ENCODE results near the gene GPR18. TPM values are rescaled to one million over a fixed set of nuclear protein-coding genes. Genes with fewer than 3 reads are reported as not detected.

The GPR18 gene
- total RNA-seq, 1 experiment from 2014 or later, result not detected

DNA sequence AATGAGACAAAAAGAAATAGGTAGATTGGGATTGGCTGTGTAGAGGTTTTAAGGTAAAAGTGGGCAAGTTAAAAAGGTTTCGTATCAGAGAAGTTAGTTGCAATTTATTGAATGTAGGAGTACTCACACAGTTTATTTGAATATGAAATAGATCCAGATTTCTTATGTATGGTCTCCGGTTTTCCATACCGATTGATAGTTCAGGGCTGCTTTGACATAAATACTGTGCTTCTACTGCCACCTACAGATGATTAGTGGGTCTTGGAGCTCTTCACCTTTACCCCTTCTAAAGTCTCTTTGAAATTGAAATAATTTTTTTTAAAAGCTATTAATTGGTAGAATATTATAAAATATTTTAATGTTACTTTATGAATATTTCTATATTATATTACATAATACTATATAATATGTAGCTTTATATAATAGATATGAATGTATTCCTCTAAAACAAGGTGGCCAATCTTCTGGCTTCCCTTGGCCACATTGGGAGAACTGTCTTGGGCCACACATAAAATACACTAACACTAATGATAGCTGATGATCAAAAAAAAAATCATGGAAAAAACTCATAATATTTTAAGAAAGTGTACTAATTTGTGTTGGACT is 7.7 kb upstream of the GPR18 start:
- TF ChIP-seq, protein P1, sequence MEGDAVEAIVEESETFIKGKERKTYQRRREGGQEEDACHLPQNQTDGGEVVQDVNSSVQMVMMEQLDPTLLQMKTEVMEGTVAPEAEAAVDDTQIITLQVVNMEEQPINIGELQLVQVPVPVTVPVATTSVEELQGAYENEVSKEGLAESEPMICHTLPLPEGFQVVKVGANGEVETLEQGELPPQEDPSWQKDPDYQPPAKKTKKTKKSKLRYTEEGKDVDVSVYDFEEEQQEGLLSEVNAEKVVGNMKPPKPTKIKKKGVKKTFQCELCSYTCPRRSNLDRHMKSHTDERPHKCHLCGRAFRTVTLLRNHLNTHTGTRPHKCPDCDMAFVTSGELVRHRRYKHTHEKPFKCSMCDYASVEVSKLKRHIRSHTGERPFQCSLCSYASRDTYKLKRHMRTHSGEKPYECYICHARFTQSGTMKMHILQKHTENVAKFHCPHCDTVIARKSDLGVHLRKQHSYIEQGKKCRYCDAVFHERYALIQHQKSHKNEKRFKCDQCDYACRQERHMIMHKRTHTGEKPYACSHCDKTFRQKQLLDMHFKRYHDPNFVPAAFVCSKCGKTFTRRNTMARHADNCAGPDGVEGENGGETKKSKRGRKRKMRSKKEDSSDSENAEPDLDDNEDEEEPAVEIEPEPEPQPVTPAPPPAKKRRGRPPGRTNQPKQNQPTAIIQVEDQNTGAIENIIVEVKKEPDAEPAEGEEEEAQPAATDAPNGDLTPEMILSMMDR (IDR thresholded peaks at IDR 0.05; ENCODE audit: insufficient read depth in 1 of 2, low read depth in 1 of 2, low read length in 1 of 2, severe bottlenecking in 1 of 2, unreplicated experiment in 1 of 2), result peak; percentile 41 to 74
- CTCF ChIA-PET, result interaction anchor here (0.6 to 1.6 kb wide), 10 partner anchors 10 to 171 kb away, joined by 3 to 23 read pairs (median 4); partner anchors contain the start of gene UBAC2
- Mint-ChIP-seq H3K36me3 (ENCODE audit: insufficient read depth, unreplicated experiment) (peaks cover 17% of the 10 kb centered on the region), H3K4me1 (ENCODE audit: low read depth, unreplicated experiment) (no peaks in the 10 kb centered on the region), H3K27ac (ENCODE audit: unreplicated experiment) (no peak overlapping the region), H3K4me3 (ENCODE audit: unreplicated experiment) (no peak overlapping the region), H3K9me3 (ENCODE audit: unreplicated experiment) (no peaks in the 10 kb centered on the region), H3K27me3 (ENCODE audit: insufficient read depth, unreplicated experiment) (no peaks in the 10 kb centered on the region)
- Histone ChIP-seq H3K36me3 (ENCODE audit: control insufficient read depth, insufficient read depth, low read length) (no peaks in the 10 kb centered on the region; the same call in 1 of the 2 replicates), H3K4me1 (no peaks in the 10 kb centered on the region), H3K27me3 (replicated peaks; ENCODE audit: control insufficient read depth, insufficient read depth, low read length) (no peaks in the 10 kb centered on the region), H3K9me3 (no peaks in the 10 kb centered on the region), H3K4me3 (ENCODE audit: low read depth, low read length) (no peak overlapping the region)
- POLR2A ChIA-PET, result interaction anchor here (0.7 to 1.0 kb wide), 2 partner anchors 65 to 66 kb away, joined by 3 to 4 read pairs; partner anchors contain the start of gene UBAC2
- intact Hi-C loops (cut with micrococcal nuclease; ENCODE audit: unreplicated experiment), result loop anchor here (1.0 to 5.0 kb wide), 4 partner anchors 65 to 234 kb away; no protein-coding TSS in a partner anchor
- BruUV-seq (replicated peaks), result no TSS peak
- peak in 1 of 2 experiments; percentile 47 for DNase-seq

DNA sequence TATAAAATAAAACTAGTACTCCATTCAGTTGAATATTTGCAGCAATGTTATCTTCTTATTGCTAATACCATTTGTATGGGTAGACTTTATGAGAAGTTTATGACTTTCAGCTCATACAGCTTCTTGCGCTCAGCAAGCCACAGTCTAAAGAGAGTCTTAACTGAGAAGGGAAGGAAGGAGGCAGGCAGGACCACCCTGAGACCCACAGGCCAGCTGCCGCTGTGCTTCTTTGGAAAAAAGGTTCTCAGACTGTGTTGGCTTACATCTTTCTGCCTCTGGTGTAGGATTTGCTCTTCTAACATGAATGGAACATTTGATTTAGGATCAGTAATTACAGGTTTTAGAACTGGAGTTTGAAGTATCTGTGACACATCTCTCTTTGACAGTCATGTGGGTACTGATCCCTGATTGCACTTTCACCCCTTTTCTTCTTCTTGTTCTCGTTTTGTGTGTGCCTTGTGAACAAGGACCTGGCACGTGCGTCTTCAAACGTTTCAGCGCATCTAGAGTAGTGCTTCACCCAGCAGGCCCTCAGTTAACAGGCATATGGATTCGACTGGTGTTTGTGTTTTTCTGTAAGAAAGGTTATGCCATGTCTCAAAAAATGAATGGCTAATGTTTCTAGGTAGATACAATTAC is 7.1 kb upstream of the GPR18 start:
- no TSS peak for BruUV-seq (replicated peaks)
- H3K27me3 Mint-ChIP-seq (ENCODE audit: insufficient read depth, unreplicated experiment), result no peaks in the 10 kb centered on the region
- peaks cover 17% of the 10 kb centered on the region for H3K36me3 Mint-ChIP-seq (ENCODE audit: insufficient read depth, unreplicated experiment)
- TF ChIP-seq, protein P1 (IDR thresholded peaks at IDR 0.05; ENCODE audit: insufficient read depth in 1 of 2, low read depth in 1 of 2, low read length in 1 of 2, severe bottlenecking in 1 of 2, unreplicated experiment in 1 of 2), result no peak
- no peaks in the 10 kb centered on the region for H3K4me1 Mint-ChIP-seq (ENCODE audit: low read depth, unreplicated experiment)
- no peaks in the 10 kb centered on the region for H3K27me3 ChIP-seq (replicated peaks; ENCODE audit: control insufficient read depth, insufficient read depth, low read length)
- H3K4me3 Mint-ChIP-seq (ENCODE audit: unreplicated experiment), result no peak overlapping the region
- H3K4me1 ChIP-seq, result no peaks in the 10 kb centered on the region
- intact Hi-C loops (cut with micrococcal nuclease; ENCODE audit: unreplicated experiment), result loop anchor here (5.0 kb wide), 1 partner anchor 233 kb away; no protein-coding TSS in a partner anchor
- ChIA-PET POLR2A (interaction anchor here (0.7 to 1.0 kb wide), 2 partner anchors 64 to 65 kb away, joined by 3 to 4 read pairs; partner anchors contain the start of gene UBAC2), CTCF (interaction anchor here (1.0 to 1.4 kb wide), 4 partner anchors 10 to 89 kb away, joined by 3 to 23 read pairs (median 12); partner anchors contain the start of gene UBAC2)
- no peak overlapping the region for H3K27ac Mint-ChIP-seq (ENCODE audit: unreplicated experiment)
- no peaks in the 10 kb centered on the region for H3K9me3 Mint-ChIP-seq (ENCODE audit: unreplicated experiment)
- H3K36me3 ChIP-seq (ENCODE audit: control insufficient read depth, insufficient read depth, low read length), result no peaks in the 10 kb centered on the region; the same call in 1 of the 2 replicates
- DNase-seq, result no peak
- no peaks in the 10 kb centered on the region for H3K9me3 ChIP-seq
- no peak overlapping the region for H3K4me3 ChIP-seq (ENCODE audit: low read depth, low read length)

DNA sequence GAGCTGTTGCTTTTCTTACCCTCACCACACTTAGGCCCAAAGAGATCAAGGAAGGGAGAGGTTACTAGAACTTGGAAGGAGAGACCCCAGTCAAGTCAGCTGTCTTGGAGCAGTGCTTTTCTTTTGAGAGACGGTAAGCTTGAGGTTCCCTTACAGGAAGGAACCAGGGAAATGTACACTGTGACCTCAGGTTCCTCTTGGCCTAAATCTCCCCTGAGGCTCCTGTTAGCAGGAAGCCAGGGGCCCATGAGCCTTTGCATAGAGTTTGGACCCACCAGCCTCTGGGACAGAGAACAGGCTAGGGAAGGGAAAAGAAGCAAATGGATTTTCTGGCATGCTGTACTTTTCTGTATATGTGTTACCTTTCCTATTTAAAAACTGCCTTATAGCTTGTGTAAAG is 5.9 kb upstream of the GPR18 start:
- no peaks in the 10 kb centered on the region for H3K27me3 ChIP-seq (replicated peaks; ENCODE audit: control insufficient read depth, insufficient read depth, low read length)
- no peak overlapping the region for H3K4me3 ChIP-seq (ENCODE audit: low read depth, low read length)
- CTCF ChIA-PET, result interaction anchor here (1.4 kb wide), 1 partner anchor 87 kb away, joined by 10 read pairs; no protein-coding TSS in a partner anchor
- Mint-ChIP-seq H3K36me3 (ENCODE audit: insufficient read depth, unreplicated experiment) (peaks cover 23% of the 10 kb centered on the region), H3K27me3 (ENCODE audit: insufficient read depth, unreplicated experiment) (no peaks in the 10 kb centered on the region), H3K4me1 (ENCODE audit: low read depth, unreplicated experiment) (no peaks in the 10 kb centered on the region), H3K27ac (ENCODE audit: unreplicated experiment) (no peak overlapping the region), H3K4me3 (ENCODE audit: unreplicated experiment) (no peak overlapping the region), H3K9me3 (ENCODE audit: unreplicated experiment) (no peaks in the 10 kb centered on the region)
- POLR2A ChIA-PET, result no interaction called here
- BruUV-seq (replicated peaks), result no TSS peak
- TF ChIP-seq, protein P1 (IDR thresholded peaks at IDR 0.05; ENCODE audit: insufficient read depth in 1 of 2, low read depth in 1 of 2, low read length in 1 of 2, severe bottlenecking in 1 of 2, unreplicated experiment in 1 of 2), result no peak
- no peaks in the 10 kb centered on the region for H3K4me1 ChIP-seq
- intact Hi-C loops (cut with micrococcal nuclease; ENCODE audit: unreplicated experiment), result no loop called here
- no peaks in the 10 kb centered on the region; the same call in 1 of the 2 replicates for H3K36me3 ChIP-seq (ENCODE audit: control insufficient read depth, insufficient read depth, low read length)
- no peak for DNase-seq
- H3K9me3 ChIP-seq, result no peaks in the 10 kb centered on the region
